Esophagus (tissue), 2 donors: Measurements from ENCODE around the gene MAN1A2. TPM values are rescaled to one million over a fixed set of nuclear protein-coding genes. Genes with fewer than 3 reads are reported as not detected.

Experiments used
- H3K27ac ChIP-seq, 2 donors: one replicate each; pipeline ENCODE4 v1.5.1; 2013; ENCODE audit warnings: low read depth in 2 of 2, mild to moderate bottlenecking in 2 of 2, inconsistent platforms in 1 of 2, low read length in 1 of 2, moderate library complexity in 1 of 2
- H3K27me3 ChIP-seq, 2 donors: one replicate each; pipeline ENCODE4 v1.6.1; 2013; ENCODE audit warnings: low read length in 2 of 2, control low read depth in 1 of 2, mild to moderate bottlenecking in 1 of 2; ENCODE audit not compliant: insufficient read depth in 2 of 2, control insufficient read depth in 1 of 2
- H3K36me3 ChIP-seq, 2 donors: one replicate each; pipeline ENCODE4 v1.6.1; 2013; ENCODE audit warnings: low read length in 1 of 2; ENCODE audit not compliant: control insufficient read depth in 2 of 2, insufficient read depth in 2 of 2
- H3K4me1 ChIP-seq, 2 donors: one replicate each; pipeline ENCODE4 v1.6.1; 2013; ENCODE audit warnings: low read length in 1 of 2; ENCODE audit not compliant: control insufficient read depth in 2 of 2, insufficient read depth in 2 of 2
- H3K4me3 ChIP-seq, 2 donors: one replicate each; pipeline ENCODE4 v1.5.1; 2013; ENCODE audit warnings: low read length in 2 of 2, mild to moderate bottlenecking in 2 of 2, low read depth in 1 of 2, moderate library complexity in 1 of 2
- H3K9me3 ChIP-seq, 2 donors: one replicate each; pipeline ENCODE4 v1.6.1; 2013; ENCODE audit warnings: mild to moderate bottlenecking in 2 of 2, low read depth in 1 of 2, low read length in 1 of 2, moderate library complexity in 1 of 2; ENCODE audit not compliant: control insufficient read depth in 2 of 2, insufficient read depth in 1 of 2
- WGBS, 2 donors: extraction: QIAGEN DNeasy Blood & Tissue Kit; methylation state at CpG; one replicate each; pipeline ENCODE4 v1.1.7; 2013; 5-methylcytosine and 5-hydroxymethylcytosine counted together
- polyA plus RNA-seq, 2 donors: library from polyadenylated mRNA; stranded (reverse); fragments of 200-250 nt; gene quantifications; one replicate each; pipeline ENCODE4 v1.2.3, GENCODE V29; 2013
- donor health status: healthy with polysubstance abuse.
- donor health status: Bipolar disorder and iron deficiency.

The MAN1A2 gene
- polyA plus RNA-seq, 2 donors: 4.7 to 6.2 TPM

GRCh38 chr1:117575586-117576225 is 208.5 kb downstream of the MAN1A2 start:
- Histone ChIP-seq H3K27ac (no peak overlapping the region), H3K36me3 (no peaks in the 10 kb centered on the region), H3K4me1 (peaks cover 0 to 4% of the 10 kb centered on the region in 2 donors), H3K27me3 (no peaks in the 10 kb centered on the region), H3K4me3 (no peak overlapping the region), H3K9me3 (peaks cover 0 to 2% of the 10 kb centered on the region in 2 donors)
- whole genome bisulfite sequencing, 2 donors: 74 to 88% methylated on average over 8 of the region's 8 CpGs

GRCh38 chr1:117576236-117576635 is 209.0 kb downstream of the MAN1A2 start:
- Histone ChIP-seq H3K4me3 (no peak overlapping the region), H3K27ac (no peak overlapping the region), H3K27me3 (no peaks in the 10 kb centered on the region), H3K36me3 (no peaks in the 10 kb centered on the region), H3K4me1 (peaks cover 0 to 4% of the 10 kb centered on the region in 2 donors), H3K9me3 (peaks cover 0 to 2% of the 10 kb centered on the region in 2 donors)
- WGBS, 2 donors: 97 to 98% methylated on average over 3 of the region's 3 CpGs

DNA sequence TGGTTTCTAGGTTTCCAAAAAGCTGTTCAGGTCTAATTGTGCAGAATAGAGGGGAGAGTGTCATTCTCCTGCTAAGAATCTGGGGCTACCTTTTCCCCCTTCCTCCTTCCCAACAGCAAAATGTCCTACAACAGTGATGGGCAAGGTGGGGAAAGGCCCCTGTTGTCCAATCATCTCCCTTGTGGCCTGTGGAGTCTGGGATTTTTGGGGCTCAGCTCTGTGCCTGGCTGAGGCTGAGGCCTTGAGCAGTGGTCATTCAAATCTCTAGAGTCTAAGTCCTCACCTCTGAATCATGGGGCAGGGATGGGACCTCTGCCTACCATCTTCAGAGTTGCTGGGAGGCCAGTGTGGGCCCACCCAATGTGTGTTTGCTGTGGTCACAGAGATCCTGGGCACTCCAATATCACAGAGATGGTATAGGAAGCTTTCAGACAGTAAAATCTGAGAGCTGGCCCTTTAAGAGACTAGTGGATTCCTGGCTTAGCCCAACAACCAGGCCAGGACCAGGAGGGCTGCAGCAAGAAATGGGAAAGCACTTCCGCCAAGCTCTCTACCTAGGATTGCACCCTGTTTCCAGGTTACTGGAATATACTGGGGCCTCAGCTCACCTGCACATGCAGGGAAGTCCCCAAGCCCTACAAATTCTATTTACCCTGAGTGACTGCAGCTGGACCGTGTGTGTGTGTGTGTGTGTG is 210.1 kb downstream of the MAN1A2 start:
- 75 to 98% methylated on average over 2 of the region's 2 CpGs for WGBS, 2 donors
- Histone ChIP-seq H3K9me3 (peaks cover 0 to 2% of the 10 kb centered on the region in 2 donors), H3K4me1 (peaks cover 0 to 3% of the 10 kb centered on the region in 2 donors), H3K4me3 (no peak overlapping the region), H3K27me3 (no peaks in the 10 kb centered on the region), H3K36me3 (no peaks in the 10 kb centered on the region), H3K27ac (no peak overlapping the region)

DNA sequence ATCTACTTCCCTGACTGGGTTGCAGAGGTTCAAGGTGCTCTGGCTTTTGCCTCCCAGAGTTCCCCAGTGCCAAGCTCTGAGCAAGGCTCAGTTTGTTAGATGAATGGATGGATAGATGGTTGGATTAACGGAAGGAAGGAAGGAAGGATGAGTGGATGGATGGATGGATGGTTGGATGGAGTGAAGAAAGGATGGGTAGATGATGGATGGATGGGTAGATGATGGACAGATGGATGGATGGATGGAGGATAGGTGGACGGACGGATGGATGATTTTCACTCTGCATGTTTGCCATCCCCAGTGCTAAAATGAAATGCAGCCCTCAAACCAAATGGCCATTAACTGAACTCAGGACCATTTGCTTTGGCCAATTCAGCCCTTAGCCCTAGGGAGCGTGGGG is 211.2 kb downstream of the MAN1A2 start:
- H3K36me3 ChIP-seq: no peaks in the 10 kb centered on the region
- 93 to 96% methylated on average over 4 of the region's 4 CpGs for WGBS, 2 donors
- peaks cover 0 to 6% of the 10 kb centered on the region in 2 donors for H3K4me1 ChIP-seq
- H3K27ac ChIP-seq: no peak overlapping the region
- no peaks in the 10 kb centered on the region for H3K27me3 ChIP-seq
- no peak overlapping the region for H3K4me3 ChIP-seq
- H3K9me3 ChIP-seq: peaks cover 0 to 2% of the 10 kb centered on the region in 2 donors

Other genes starting within 250 kb of the MAN1A2 start
- 1 to 10 TPM; 1.2 to 3.0 TPM for gene TRIM45, start 245.7 kb upstream of the MAN1A2 start, polyA plus RNA-seq
- gene VTCN1, start 156.5 kb upstream of the MAN1A2 start, polyA plus RNA-seq: under 1 TPM in 1 of 2 donors, not detected in 1; 0.06 TPM
- under 1 TPM; 0.20 to 0.29 TPM for gene TENT5C, start 238.6 kb downstream of the MAN1A2 start, polyA plus RNA-seq